Tibial artery (tissue), 4 donors: ENCODE results near the gene VAMP2.
A peak's percentile ranks its signal among the peaks of the same experiment; 100 is the strongest.

Source experiments
- DNase-seq, 2 donors: peaks; one replicate each; pipeline ENCODE4 v3.0.0-alpha.2; 2019
- H3K27ac ChIP-seq, 2 donors: fragments of 200-600 bp; sonication (generic) in 1 of 2; 1 replicate in 1 of 2; 2 replicates in 1 of 2; pipeline ENCODE4 v1.5.1; 2018 to 2019; ENCODE audit warnings: mild to moderate bottlenecking in 1 of 2
- H3K27me3 ChIP-seq, 2 donors: fragments of 200-600 bp; sonication (generic) in 1 of 2; one replicate each; pipeline versions ENCODE4 v1.5.1 to v1.6.0; 2016 to 2019
- H3K36me3 ChIP-seq, 3 donors: fragments of 200-600 bp; sonication (generic) in 2 of 3; one replicate each; pipeline ENCODE4 v1.5.1; 2016 to 2019; ENCODE audit warnings: mild to moderate bottlenecking in 2 of 3
- H3K4me1 ChIP-seq, 4 donors: fragments of 200-600 bp; sonication (generic) in 2 of 4; 1 replicate in 3 of 4; 2 replicates in 1 of 4; pipeline ENCODE4 v1.5.1; 2016 to 2019
- H3K4me3 ChIP-seq, 2 donors: fragments of 200-600 bp; sonication (generic) in 1 of 2; 1 replicate in 1 of 2; 2 replicates in 1 of 2; pipeline ENCODE4 v1.5.1; 2018 to 2019; ENCODE audit warnings: mild to moderate bottlenecking in 2 of 2
- H3K9me3 ChIP-seq, 3 donors: fragments of 200-600 bp; sonication (generic) in 1 of 3; one replicate each; pipeline ENCODE4 v1.5.1; 2016 to 2019
- CTCF ChIP-seq, 2 experiments: fragments of 200-600 bp in 1 of 2; fragments of 450-650 bp in 1 of 2; IDR thresholded peaks; one replicate each; pipeline ENCODE4 v1.5.1; 2017 to 2019; ENCODE audit warnings: antibody characterized with exemption in 2 of 2, mild to moderate bottlenecking in 1 of 2, moderate library complexity in 1 of 2
- intact Hi-C: fragments of 100-400 bp; cut with DNase I; formaldehyde crosslinking; loops from one replicate; pipeline ENCODE4 v1.15.0; 2023; ENCODE audit warnings: low total_unique reads

VAMP2 gene

GRCh38 chr17:8188263-8188839 is 25.6 kb upstream of the VAMP2 start:
- DNase-seq: peak in 1 of 2 donors; percentile 70
- no peaks in the 10 kb centered on the region for H3K9me3 ChIP-seq
- intact Hi-C loops: no loop called here
- no peaks in the 10 kb centered on the region for H3K36me3 ChIP-seq
- no peaks in the 10 kb centered on the region for H3K27me3 ChIP-seq
- H3K27ac ChIP-seq: peak overlapping the region; percentile 97 to 98
- H3K4me1 ChIP-seq: peaks cover 0 to 40% (median 35%) of the 10 kb centered on the region in 4 donors
- H3K4me3 ChIP-seq: peak overlapping the region; percentile 89 to 93
- no peak for TF ChIP-seq CTCF (IDR thresholded peaks at IDR 0.05)

GRCh38 chr17:8187517-8188262 is 24.9 kb upstream of the VAMP2 start:
- Histone ChIP-seq H3K27ac (peak overlapping the region; percentile 97 to 98), H3K9me3 (no peaks in the 10 kb centered on the region), H3K27me3 (no peaks in the 10 kb centered on the region), H3K36me3 (no peaks in the 10 kb centered on the region), H3K4me3 (peak overlapping the region; percentile 89 to 93), H3K4me1 (peaks cover 0 to 37% (median 32%) of the 10 kb centered on the region in 4 donors)
- peak; percentile 93 to 96 for DNase-seq
- intact Hi-C loops: no loop called here
- no peak for TF ChIP-seq CTCF (IDR thresholded peaks at IDR 0.05)

- intact Hi-C loops: loop anchor here (1.0 kb wide), 1 partner anchor 35 kb away; no protein-coding TSS in a partner anchor
- Histone ChIP-seq H3K4me3 (peak overlapping the region; percentile 89 to 93), H3K36me3 (no peaks in the 10 kb centered on the region), H3K9me3 (no peaks in the 10 kb centered on the region), H3K27me3 (no peaks in the 10 kb centered on the region), H3K4me1 (peaks cover 0 to 33% (median 28%) of the 10 kb centered on the region in 4 donors), H3K27ac (peak overlapping the region; percentile 97 to 98)
- TF ChIP-seq CTCF (IDR thresholded peaks at IDR 0.05): peak in 1 of 2 experiments; percentile 27
- peak; percentile 96 to 97 for DNase-seq
These were observed 24.2 kb upstream of the VAMP2 start for GRCh38 chr17:8186787-8187516.

- H3K27ac ChIP-seq: peak overlapping the region; percentile 97 to 98
- TF ChIP-seq CTCF (IDR thresholded peaks at IDR 0.05): no peak
- no peaks in the 10 kb centered on the region for H3K9me3 ChIP-seq
- DNase-seq: no peak
- no peaks in the 10 kb centered on the region for H3K27me3 ChIP-seq
- peak overlapping the region; percentile 89 to 93 for H3K4me3 ChIP-seq
- H3K4me1 ChIP-seq: peaks cover 0 to 28% (median 25%) of the 10 kb centered on the region in 4 donors
- intact Hi-C loops: loop anchor here (1.0 kb wide), 1 partner anchor 36 kb away; no protein-coding TSS in a partner anchor
- no peaks in the 10 kb centered on the region for H3K36me3 ChIP-seq
These were observed 23.7 kb upstream of the VAMP2 start for GRCh38 chr17:8186446-8186786.

GRCh38 chr17:8185582-8186445 is 23.1 kb upstream of the VAMP2 start:
- Histone ChIP-seq H3K4me1 (peaks cover 0 to 24% (median 22%) of the 10 kb centered on the region in 4 donors), H3K4me3 (peak overlapping the region; percentile 89 to 93), H3K27me3 (no peaks in the 10 kb centered on the region), H3K36me3 (no peaks in the 10 kb centered on the region), H3K27ac (peak overlapping the region; percentile 97 to 98), H3K9me3 (no peaks in the 10 kb centered on the region)
- peak; percentile 92 to 94 for DNase-seq
- no peak for TF ChIP-seq CTCF (IDR thresholded peaks at IDR 0.05)
- intact Hi-C loops: loop anchor here (1.0 kb wide), 1 partner anchor 36 kb away; no protein-coding TSS in a partner anchor
